Measurements from ENCODE around the gene MRPL1. TPM values are rescaled to one million over a fixed set of nuclear protein-coding genes. Genes with fewer than 3 reads are reported as not detected.

Gene MRPL1
- total RNA-seq: 24.9 TPM

GRCh38 chr4:77862478-77863216, at the start of gene MRPL1:
Gene MRPL1, plus strand, starts transcription at chr4:77862830. Its CDS starts 19 bp downstream, at chr4:77862849.
- intact Hi-C loops (cut with DNase I): loop anchor here (5.0 kb wide), 1 partner anchor 45 kb away; the partner anchor contains the start of gene CNOT6L
- ATAC-seq: peak; percentile 98

GRCh38 chr4:77815636-77816035, 47.0 kb upstream of the MRPL1 start:
- DNase-seq (ENCODE audit: low spot score) (no peak), ATAC-seq (no peak)
- intact Hi-C loops (cut with DNase I): loop anchor here (5.0 kb wide), 1 partner anchor 47 kb away; the partner anchor contains the start of gene MRPL1

More at GRCh38 chr4:77862478-77863216, at the start of gene MRPL1:
- DNase-seq (ENCODE audit: low spot score): peak; percentile 92

GRCh38 chr4:77816546-77816945, 46.1 kb upstream of the MRPL1 start:
- intact Hi-C loops (cut with DNase I): loop anchor here (5.0 kb wide), 1 partner anchor 46 kb away; the partner anchor contains the start of gene MRPL1
- ATAC-seq (no peak), DNase-seq (ENCODE audit: low spot score) (no peak)

- DNase-seq (ENCODE audit: low spot score) (no peak), ATAC-seq (no peak)
- intact Hi-C loops (cut with DNase I): loop anchor here (5.0 kb wide), 1 partner anchor 45 kb away; the partner anchor contains the start of gene MRPL1
Measured at GRCh38 chr4:77817304-77818072, 45.1 kb upstream of the MRPL1 start.

GRCh38 chr4:77818073-77818601, 44.5 kb upstream of the MRPL1 start:
- DNase-seq (ENCODE audit: low spot score) (peak; percentile 84), ATAC-seq (peak; percentile 73)
- intact Hi-C loops (cut with DNase I): loop anchor here (5.0 kb wide), 1 partner anchor 44 kb away; the partner anchor contains the start of gene MRPL1

GRCh38 chr4:77818602-77819403, 43.8 kb upstream of the MRPL1 start, which contains the start of gene CNOT6L:
Gene CNOT6L, minus strand, starts transcription at chr4:77819368. Its CDS starts 60 bp downstream, at chr4:77819308.
- DNase-seq (ENCODE audit: low spot score): peak; percentile 84
- peak; percentile 73 for ATAC-seq
- intact Hi-C loops (cut with DNase I): loop anchor here (5.0 kb wide), 1 partner anchor 43 kb away; the partner anchor contains the start of gene MRPL1

GRCh38 chr4:77819404-77819842, 43.2 kb upstream of the MRPL1 start:
- intact Hi-C loops (cut with DNase I): loop anchor here (5.0 kb wide), 1 partner anchor 43 kb away; the partner anchor contains the start of gene MRPL1
- peak; percentile 19 for ATAC-seq
- no peak for DNase-seq (ENCODE audit: low spot score)

GRCh38 chr4:77819843-77820648, 42.6 kb upstream of the MRPL1 start:
- ATAC-seq (peak; percentile 97), DNase-seq (ENCODE audit: low spot score) (peak; percentile 97)
- intact Hi-C loops (cut with DNase I): loop anchor here (5.0 kb wide), 1 partner anchor 42 kb away; the partner anchor contains the start of gene MRPL1

- intact Hi-C loops (cut with DNase I): no loop called here
- ATAC-seq (no peak), DNase-seq (ENCODE audit: low spot score) (no peak)
Measured at GRCh38 chr4:77820649-77821561, 41.7 kb upstream of the MRPL1 start.

GRCh38 chr4:77821775-77822174, 40.9 kb upstream of the MRPL1 start:
- no peak for ATAC-seq

GRCh38 chr4:77826275-77826674, 36.4 kb upstream of the MRPL1 start:
- no peak for ATAC-seq
- DNase-seq (ENCODE audit: low spot score): no peak
- intact Hi-C loops (cut with DNase I): no loop called here

More at GRCh38 chr4:77821775-77822174, 40.9 kb upstream of the MRPL1 start:
- intact Hi-C loops (cut with DNase I): no loop called here
- DNase-seq (ENCODE audit: low spot score): no peak

- DNase-seq (ENCODE audit: low spot score) (no peak), ATAC-seq (no peak)
- intact Hi-C loops (cut with DNase I): no loop called here
Measured at GRCh38 chr4:77827343-77827742, 35.3 kb upstream of the MRPL1 start.

DNA sequence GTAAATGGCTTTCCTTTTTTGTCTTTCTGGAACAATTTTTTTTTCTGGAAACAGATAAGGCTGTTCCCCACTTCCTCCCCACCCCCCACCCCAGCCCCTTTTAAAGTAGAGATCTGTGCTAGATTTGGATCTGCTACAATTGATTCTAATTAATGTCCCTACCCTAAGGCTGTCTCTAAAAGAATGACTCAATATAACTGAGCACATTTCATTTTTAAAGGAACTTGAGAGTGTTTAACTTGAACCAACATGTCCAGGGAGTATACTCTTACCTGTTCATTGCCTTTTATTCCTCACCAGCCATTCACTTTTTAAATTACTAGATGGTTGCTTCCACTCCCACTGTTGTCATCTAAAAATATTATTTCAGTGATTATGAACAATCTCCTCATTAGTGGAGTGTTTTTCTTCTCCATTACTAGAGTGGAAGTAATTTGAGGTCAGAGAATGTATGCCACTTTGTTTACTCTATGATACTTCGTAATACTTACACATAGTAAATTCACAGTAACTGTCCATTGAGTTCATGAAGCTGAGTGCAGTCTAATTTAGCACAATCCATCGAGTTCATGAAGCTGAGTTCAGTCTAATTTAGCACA, 29.4 kb upstream of the MRPL1 start:
- DNase-seq (ENCODE audit: low spot score) (no peak), ATAC-seq (no peak)
- intact Hi-C loops (cut with DNase I): no loop called here

GRCh38 chr4:77834403-77834802, 28.2 kb upstream of the MRPL1 start:
- ATAC-seq (no peak), DNase-seq (ENCODE audit: low spot score) (no peak)
- intact Hi-C loops (cut with DNase I): no loop called here

DNA sequence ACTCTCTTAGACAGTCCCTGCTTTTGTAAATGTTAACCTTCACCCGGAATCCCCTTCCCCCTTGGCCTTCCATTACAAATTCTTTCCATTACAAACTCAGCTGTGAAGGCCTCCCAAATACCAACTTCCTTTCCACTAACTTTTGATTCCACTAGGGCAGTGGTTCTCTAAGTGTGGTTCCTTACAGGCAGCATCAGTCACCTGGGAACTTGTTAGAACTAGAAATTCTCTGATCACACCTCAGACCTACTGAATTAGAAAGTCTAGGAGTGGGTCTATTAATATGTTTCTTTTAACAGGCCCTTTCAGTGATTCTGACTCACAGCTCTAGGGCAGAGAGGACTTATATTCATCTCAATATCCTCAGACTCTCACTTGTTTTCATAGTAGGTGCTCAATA, 19.0 kb upstream of the MRPL1 start:
- intact Hi-C loops (cut with DNase I): no loop called here
- ATAC-seq (no peak), DNase-seq (ENCODE audit: low spot score) (no peak)

DNA sequence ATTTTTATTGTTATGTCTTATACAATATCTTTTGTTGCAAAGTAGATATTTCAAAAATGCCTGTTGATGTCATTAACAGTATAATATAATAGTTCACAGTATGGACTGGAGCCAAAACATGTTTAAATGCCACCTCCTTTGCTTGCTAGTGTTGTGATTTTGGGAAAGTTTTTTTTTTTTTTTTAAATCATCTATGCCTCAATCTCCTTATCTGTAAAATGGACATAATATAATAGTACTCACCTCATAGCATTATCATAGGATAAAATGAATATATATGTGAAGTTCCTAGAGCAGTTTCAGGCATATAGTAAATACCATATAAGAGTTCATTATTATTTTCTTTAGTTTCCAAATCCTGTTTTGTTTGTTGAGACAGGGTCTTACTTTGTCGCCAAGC, 18.3 kb upstream of the MRPL1 start:
- no peak for ATAC-seq
- no peak for DNase-seq (ENCODE audit: low spot score)
- intact Hi-C loops (cut with DNase I): no loop called here

Data from sciatic nerve (tissue), 2 donors.